Mesenchymal stem cell (in vitro differentiated cells and primary cell): ENCODE results near the gene AFDN.

ENCODE experiments used
- DNase-seq: peaks from one replicate; pipeline ENCODE4 v3.0.0-alpha.2; 2013
- H2AFZ ChIP-seq: one replicate; pipeline ENCODE4 v1.6.1; 2013; ENCODE audit warnings: low read depth, mild to moderate bottlenecking, control low read depth, inconsistent platforms, low read length, moderate library complexity
- H2AK5ac ChIP-seq: 2 replicates; pipeline ENCODE4 v1.6.1; 2013; ENCODE audit warnings: low read length, moderate library complexity, mild to moderate bottlenecking, inconsistent platforms; ENCODE audit not compliant: severe bottlenecking
- H2BK120ac ChIP-seq: one replicate; pipeline ENCODE4 v1.6.1; 2013; ENCODE audit warnings: low read depth, mild to moderate bottlenecking, inconsistent platforms, low read length, moderate library complexity
- H2BK12ac ChIP-seq, 2 experiments: one replicate each; pipeline ENCODE4 v1.6.1; 2013; ENCODE audit warnings: inconsistent platforms in 2 of 2, low read length in 2 of 2, mild to moderate bottlenecking in 2 of 2, moderate library complexity in 2 of 2, control low read depth in 1 of 2
- H2BK15ac ChIP-seq: one replicate; pipeline ENCODE4 v1.6.1; 2013; ENCODE audit warnings: mild to moderate bottlenecking, low read depth, inconsistent platforms; ENCODE audit not compliant: poor library complexity, severe bottlenecking
- H2BK5ac ChIP-seq: 2 replicates; pipeline ENCODE4 v1.6.1; 2013; ENCODE audit warnings: low read depth, mild to moderate bottlenecking, low read length, control low read depth, inconsistent platforms; ENCODE audit not compliant: poor library complexity, severe bottlenecking
- H3K14ac ChIP-seq, 2 experiments: one replicate each; pipeline ENCODE4 v1.6.1; 2013; ENCODE audit warnings: inconsistent platforms in 2 of 2, low read length in 2 of 2, control low read depth in 1 of 2, mild to moderate bottlenecking in 1 of 2, moderate library complexity in 1 of 2
- H3K18ac ChIP-seq, 2 experiments: one replicate each; pipeline ENCODE4 v1.6.1; 2013; ENCODE audit warnings: inconsistent platforms in 2 of 2, low read length in 2 of 2, control low read depth in 1 of 2, low read depth in 1 of 2, mild to moderate bottlenecking in 1 of 2
- H3K23ac ChIP-seq, 2 experiments: one replicate each; pipeline ENCODE4 v1.6.1; 2013; ENCODE audit warnings: inconsistent platforms in 2 of 2, low read length in 2 of 2, mild to moderate bottlenecking in 2 of 2, moderate library complexity in 2 of 2, control low read depth in 1 of 2
- H3K27ac ChIP-seq: 2 replicates; pipeline ENCODE4 v1.5.1; 2013; ENCODE audit warnings: mild to moderate bottlenecking, moderate library complexity, low read length, control low read depth, inconsistent platforms; ENCODE audit not compliant: poor library complexity, severe bottlenecking
- H3K27me3 ChIP-seq, 2 experiments: 2 replicates each; pipeline versions ENCODE4 v1.6.1 to v1.7.0; 2013; ENCODE audit warnings: low read length in 2 of 2, mild to moderate bottlenecking in 2 of 2, moderate library complexity in 2 of 2, control low read depth in 1 of 2, inconsistent platforms in 1 of 2; ENCODE audit not compliant: control insufficient read depth in 1 of 2, insufficient read depth in 1 of 2
- H3K36me3 ChIP-seq, 2 experiments: 2 replicates each; pipeline versions ENCODE4 v1.6.1 to v1.7.0; 2013; ENCODE audit warnings: low read length in 2 of 2, control low read depth in 1 of 2, inconsistent platforms in 1 of 2, low read depth in 1 of 2, mild to moderate bottlenecking in 1 of 2; ENCODE audit not compliant: insufficient read depth in 2 of 2, control insufficient read depth in 1 of 2
- H3K4ac ChIP-seq, 2 experiments: one replicate each; pipeline ENCODE4 v1.6.1; 2013; ENCODE audit warnings: inconsistent platforms in 2 of 2, low read length in 2 of 2, mild to moderate bottlenecking in 2 of 2, moderate library complexity in 2 of 2, control low read depth in 1 of 2, low read depth in 1 of 2
- H3K4me1 ChIP-seq: 2 replicates; pipeline ENCODE4 v1.6.1; 2013; ENCODE audit warnings: low read depth, low read length, control low read depth; ENCODE audit not compliant: control insufficient read depth, insufficient read depth
- H3K4me2 ChIP-seq: 2 replicates; pipeline ENCODE4 v1.6.1; 2013; ENCODE audit warnings: low read length, mild to moderate bottlenecking, inconsistent platforms; ENCODE audit not compliant: poor library complexity, severe bottlenecking
- H3K4me3 ChIP-seq, 2 experiments: 2 replicates each; pipeline versions ENCODE4 v1.5.1 to v1.7.0; 2013; ENCODE audit warnings: low read length in 2 of 2, mild to moderate bottlenecking in 2 of 2, control low read depth in 1 of 2, low read depth in 1 of 2; ENCODE audit not compliant: insufficient read depth in 1 of 2
- H3K79me1 ChIP-seq: replicated peaks from 2 replicates; pipeline ENCODE4 v1.6.1; 2013; ENCODE audit warnings: mild to moderate bottlenecking, control low read depth, low read length, inconsistent platforms; ENCODE audit not compliant: poor library complexity, severe bottlenecking
- H3K9ac ChIP-seq: 2 replicates; pipeline ENCODE4 v1.7.0; 2013; ENCODE audit warnings: mild to moderate bottlenecking, low read length, moderate library complexity
- H3K9me3 ChIP-seq: 2 replicates; pipeline ENCODE4 v1.7.0; 2013; ENCODE audit warnings: mild to moderate bottlenecking, low read length; ENCODE audit not compliant: control insufficient read depth
- H4K8ac ChIP-seq: one replicate; pipeline ENCODE4 v1.6.1; 2013; ENCODE audit warnings: inconsistent platforms, mild to moderate bottlenecking, low read length, moderate library complexity
- H4K91ac ChIP-seq: one replicate; pipeline ENCODE4 v1.6.1; 2013; ENCODE audit warnings: mild to moderate bottlenecking, low read length, inconsistent platforms
- whole genome bisulfite sequencing: methylation state at CpG from one replicate; pipeline ENCODE4 v1.1.7; 2013; ENCODE audit warnings: mixed read lengths; 5-methylcytosine and 5-hydroxymethylcytosine counted together

The AFDN gene

GRCh38 chr6:167779993-167780655 is 46.6 kb upstream of the AFDN start:
- Histone ChIP-seq H2AK5ac (no peak overlapping the region), H2BK120ac (no peak overlapping the region), H3K9me3 (no peaks in the 10 kb centered on the region), H3K4me2 (no peak overlapping the region), H3K27ac (no peak overlapping the region), H2BK5ac (no peak overlapping the region), H3K4me3 (no peak overlapping the region), H3K27me3 (peaks cover 0 to 9% of the 10 kb centered on the region in 2 experiments), H3K4ac (no peak overlapping the region), H3K23ac (no peak overlapping the region), H3K9ac (no peak overlapping the region), H3K4me1 (no peaks in the 10 kb centered on the region), H3K79me1 (no peaks in the 10 kb centered on the region), H3K14ac (no peak overlapping the region), H3K36me3 (no peaks in the 10 kb centered on the region), H4K8ac (no peak overlapping the region), H2AFZ (no peak overlapping the region), H4K91ac (no peak overlapping the region), H3K18ac (no peak overlapping the region), H2BK15ac (no peak overlapping the region), H2BK12ac (no peak overlapping the region)
- 86% methylated on average over 14 of the region's 15 CpGs for WGBS
- no peak for DNase-seq

GRCh38 chr6:167781066-167781767 is 45.5 kb upstream of the AFDN start:
- H3K36me3 ChIP-seq, result no peaks in the 10 kb centered on the region
- no peak overlapping the region for H3K4me3 ChIP-seq
- no peak for DNase-seq
- H3K18ac ChIP-seq, result no peak overlapping the region
- no peak overlapping the region for H3K4me2 ChIP-seq
- no peak overlapping the region for H3K23ac ChIP-seq
- no peak overlapping the region for H3K9ac ChIP-seq
- no peak overlapping the region for H3K4ac ChIP-seq
- no peak overlapping the region for H2BK120ac ChIP-seq
- no peak overlapping the region for H4K91ac ChIP-seq
- H2AFZ ChIP-seq, result no peak overlapping the region
- no peak overlapping the region for H3K27ac ChIP-seq
- H2BK15ac ChIP-seq, result no peak overlapping the region
- no peak overlapping the region for H2AK5ac ChIP-seq
- H3K9me3 ChIP-seq, result no peaks in the 10 kb centered on the region
- 76% methylated on average over 15 of the region's 15 CpGs for WGBS
- no peaks in the 10 kb centered on the region for H3K4me1 ChIP-seq
- no peak overlapping the region for H3K14ac ChIP-seq
- H4K8ac ChIP-seq, result no peak overlapping the region
- H2BK12ac ChIP-seq, result no peak overlapping the region
- peaks cover 0 to 9% of the 10 kb centered on the region in 2 experiments for H3K27me3 ChIP-seq
- H3K79me1 ChIP-seq, result no peaks in the 10 kb centered on the region
- no peak overlapping the region for H2BK5ac ChIP-seq

DNA sequence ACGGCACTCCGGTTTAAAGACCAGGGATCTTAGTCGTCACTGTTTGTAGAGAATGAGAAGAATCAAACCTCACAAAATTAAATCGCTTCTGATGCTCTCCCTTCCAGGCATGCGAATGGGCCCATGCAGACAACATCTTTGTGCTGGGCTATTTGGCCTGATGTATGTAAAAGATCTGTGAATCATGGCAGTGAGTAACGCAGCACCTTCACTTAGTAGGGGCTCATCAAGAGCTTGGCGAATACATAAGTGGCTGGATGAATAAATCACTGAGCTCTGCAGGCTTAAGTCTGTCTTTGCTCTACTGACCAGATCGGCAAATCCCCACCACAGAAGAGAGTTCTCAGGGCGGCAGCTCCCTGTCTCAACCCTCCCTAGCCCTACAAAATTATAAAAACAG is 44.8 kb upstream of the AFDN start:
- no peak overlapping the region for H3K4ac ChIP-seq
- no peak overlapping the region for H2BK15ac ChIP-seq
- H2BK5ac ChIP-seq, result no peak overlapping the region
- no peak overlapping the region for H4K8ac ChIP-seq
- peaks cover 0 to 9% of the 10 kb centered on the region in 2 experiments for H3K27me3 ChIP-seq
- no peak overlapping the region for H3K23ac ChIP-seq
- H4K91ac ChIP-seq, result no peak overlapping the region
- H3K4me2 ChIP-seq, result no peak overlapping the region
- no peaks in the 10 kb centered on the region for H3K9me3 ChIP-seq
- no peak overlapping the region for H2BK12ac ChIP-seq
- H3K27ac ChIP-seq, result no peak overlapping the region
- H3K4me1 ChIP-seq, result no peaks in the 10 kb centered on the region
- no peak overlapping the region for H2BK120ac ChIP-seq
- no peak for DNase-seq
- H2AK5ac ChIP-seq, result no peak overlapping the region
- WGBS, result 77% methylated on average over 6 of the region's 9 CpGs
- H3K36me3 ChIP-seq, result no peaks in the 10 kb centered on the region
- no peak overlapping the region for H2AFZ ChIP-seq
- H3K18ac ChIP-seq, result no peak overlapping the region
- H3K9ac ChIP-seq, result no peak overlapping the region
- no peak overlapping the region for H3K14ac ChIP-seq
- no peak overlapping the region for H3K4me3 ChIP-seq
- no peaks in the 10 kb centered on the region for H3K79me1 ChIP-seq

GRCh38 chr6:167782698-167783517 is 43.8 kb upstream of the AFDN start:
- Histone ChIP-seq H2BK12ac (no peak overlapping the region), H2BK5ac (no peak overlapping the region), H3K9ac (no peak overlapping the region), H3K4me2 (no peak overlapping the region), H2AFZ (no peak overlapping the region), H3K14ac (no peak overlapping the region), H4K8ac (no peak overlapping the region), H3K23ac (no peak overlapping the region), H3K36me3 (no peaks in the 10 kb centered on the region), H3K27me3 (peaks cover 0 to 9% of the 10 kb centered on the region in 2 experiments), H3K18ac (no peak overlapping the region), H2BK15ac (no peak overlapping the region), H2AK5ac (no peak overlapping the region), H3K4ac (no peak overlapping the region), H3K4me1 (no peaks in the 10 kb centered on the region), H3K4me3 (no peak overlapping the region), H4K91ac (no peak overlapping the region), H3K9me3 (no peaks in the 10 kb centered on the region), H3K79me1 (no peaks in the 10 kb centered on the region), H2BK120ac (no peak overlapping the region), H3K27ac (no peak overlapping the region)
- 91% methylated on average over 4 of the region's 4 CpGs for WGBS
- no peak for DNase-seq
